Esophagus squamous epithelium (tissue), 4 donors: ENCODE measurements around the gene PTPRT.

Source experiments
- POLR2A ChIP-seq, 4 donors: fragments of 450-650 bp; IDR thresholded peaks; one replicate each; pipeline ENCODE4 v1.6.1; 2017; ENCODE audit warnings: antibody characterized with exemption in 4 of 4, mild to moderate bottlenecking in 4 of 4, moderate library complexity in 3 of 4
- TF ChIP-seq, protein P1 (sequence below), 6 experiments: fragments of 450-650 bp in 4 of 6; fragments of 200-600 bp in 2 of 6; sonication (generic) in 2 of 6; IDR thresholded peaks; one replicate each; pipeline ENCODE4 v1.5.1; 2016 to 2019; ENCODE audit warnings: antibody characterized with exemption in 6 of 6, mild to moderate bottlenecking in 4 of 6, moderate library complexity in 4 of 6

GRCh38 chr20:43167615-43168014, 22.1 kb downstream of the PTPRT start:
- TF ChIP-seq, protein P1, sequence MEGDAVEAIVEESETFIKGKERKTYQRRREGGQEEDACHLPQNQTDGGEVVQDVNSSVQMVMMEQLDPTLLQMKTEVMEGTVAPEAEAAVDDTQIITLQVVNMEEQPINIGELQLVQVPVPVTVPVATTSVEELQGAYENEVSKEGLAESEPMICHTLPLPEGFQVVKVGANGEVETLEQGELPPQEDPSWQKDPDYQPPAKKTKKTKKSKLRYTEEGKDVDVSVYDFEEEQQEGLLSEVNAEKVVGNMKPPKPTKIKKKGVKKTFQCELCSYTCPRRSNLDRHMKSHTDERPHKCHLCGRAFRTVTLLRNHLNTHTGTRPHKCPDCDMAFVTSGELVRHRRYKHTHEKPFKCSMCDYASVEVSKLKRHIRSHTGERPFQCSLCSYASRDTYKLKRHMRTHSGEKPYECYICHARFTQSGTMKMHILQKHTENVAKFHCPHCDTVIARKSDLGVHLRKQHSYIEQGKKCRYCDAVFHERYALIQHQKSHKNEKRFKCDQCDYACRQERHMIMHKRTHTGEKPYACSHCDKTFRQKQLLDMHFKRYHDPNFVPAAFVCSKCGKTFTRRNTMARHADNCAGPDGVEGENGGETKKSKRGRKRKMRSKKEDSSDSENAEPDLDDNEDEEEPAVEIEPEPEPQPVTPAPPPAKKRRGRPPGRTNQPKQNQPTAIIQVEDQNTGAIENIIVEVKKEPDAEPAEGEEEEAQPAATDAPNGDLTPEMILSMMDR (IDR thresholded peaks at IDR 0.05): no peak
- TF ChIP-seq POLR2A (IDR thresholded peaks at IDR 0.05): no peak
